ENCODE results near the gene KCNQ1. TPM values are rescaled to one million over a fixed set of nuclear protein-coding genes. Genes with fewer than 3 reads are reported as not detected.

KCNQ1 gene
- total RNA-seq, 1 donor from 2014 or later: 0.86 TPM

GRCh38 chr11:2775083-2775625 is 330.3 kb downstream of the KCNQ1 start:
- Mint-ChIP-seq H3K9me3 (no peaks in the 10 kb centered on the region), H3K4me3 (no peak overlapping the region), H3K4me1 (peaks cover 20% of the 10 kb centered on the region), H3K27ac (ENCODE audit: unreplicated experiment) (no peak overlapping the region), H3K27me3 (ENCODE audit: low read depth) (no peaks in the 10 kb centered on the region), H3K36me3 (ENCODE audit: low read depth) (no peaks in the 10 kb centered on the region)
- DNase-seq (ENCODE audit: low read depth, low spot score): no peak
- no peak for TF ChIP-seq CTCF (conservative IDR thresholded peaks at IDR 0.05)

- Mint-ChIP-seq H3K4me1 (peaks cover 24% of the 10 kb centered on the region), H3K36me3 (ENCODE audit: low read depth) (no peaks in the 10 kb centered on the region), H3K4me3 (no peak overlapping the region), H3K27ac (ENCODE audit: unreplicated experiment) (no peak overlapping the region), H3K9me3 (no peaks in the 10 kb centered on the region), H3K27me3 (ENCODE audit: low read depth) (no peaks in the 10 kb centered on the region)
- peak; percentile 1 for DNase-seq (ENCODE audit: low read depth, low spot score)
- TF ChIP-seq CTCF (conservative IDR thresholded peaks at IDR 0.05): no peak
Measured at GRCh38 chr11:2775626-2776350, 331.0 kb downstream of the KCNQ1 start.

- Mint-ChIP-seq H3K27ac (ENCODE audit: unreplicated experiment) (no peak overlapping the region), H3K9me3 (no peaks in the 10 kb centered on the region), H3K4me1 (peaks cover 27% of the 10 kb centered on the region), H3K36me3 (ENCODE audit: low read depth) (no peaks in the 10 kb centered on the region), H3K4me3 (no peak overlapping the region), H3K27me3 (ENCODE audit: low read depth) (no peaks in the 10 kb centered on the region)
- no peak for TF ChIP-seq CTCF (conservative IDR thresholded peaks at IDR 0.05)
- peak; percentile 1 for DNase-seq (ENCODE audit: low read depth, low spot score)
Measured at GRCh38 chr11:2776351-2777061, 331.7 kb downstream of the KCNQ1 start.

GRCh38 chr11:2777386-2777785 is 332.6 kb downstream of the KCNQ1 start:
- Mint-ChIP-seq H3K4me1 (peaks cover 26% of the 10 kb centered on the region), H3K9me3 (no peaks in the 10 kb centered on the region), H3K27ac (ENCODE audit: unreplicated experiment) (no peak overlapping the region), H3K27me3 (ENCODE audit: low read depth) (no peaks in the 10 kb centered on the region), H3K4me3 (no peak overlapping the region), H3K36me3 (ENCODE audit: low read depth) (no peaks in the 10 kb centered on the region)
- DNase-seq (ENCODE audit: low read depth, low spot score): peak; percentile 0
- TF ChIP-seq CTCF (conservative IDR thresholded peaks at IDR 0.05): no peak

GRCh38 chr11:2777871-2778629 is 333.2 kb downstream of the KCNQ1 start:
- no peaks in the 10 kb centered on the region for H3K9me3 Mint-ChIP-seq
- peak; percentile 1 for DNase-seq (ENCODE audit: low read depth, low spot score)
- H3K27me3 Mint-ChIP-seq (ENCODE audit: low read depth): no peaks in the 10 kb centered on the region
- peaks cover 26% of the 10 kb centered on the region for H3K4me1 Mint-ChIP-seq
- no peak overlapping the region for H3K4me3 Mint-ChIP-seq
- no peak for TF ChIP-seq CTCF (conservative IDR thresholded peaks at IDR 0.05)
- no peak overlapping the region for H3K27ac Mint-ChIP-seq (ENCODE audit: unreplicated experiment)
- H3K36me3 Mint-ChIP-seq (ENCODE audit: low read depth): no peaks in the 10 kb centered on the region
